ENCODE data around the gene HNF1A.

The HNF1A gene

DNA sequence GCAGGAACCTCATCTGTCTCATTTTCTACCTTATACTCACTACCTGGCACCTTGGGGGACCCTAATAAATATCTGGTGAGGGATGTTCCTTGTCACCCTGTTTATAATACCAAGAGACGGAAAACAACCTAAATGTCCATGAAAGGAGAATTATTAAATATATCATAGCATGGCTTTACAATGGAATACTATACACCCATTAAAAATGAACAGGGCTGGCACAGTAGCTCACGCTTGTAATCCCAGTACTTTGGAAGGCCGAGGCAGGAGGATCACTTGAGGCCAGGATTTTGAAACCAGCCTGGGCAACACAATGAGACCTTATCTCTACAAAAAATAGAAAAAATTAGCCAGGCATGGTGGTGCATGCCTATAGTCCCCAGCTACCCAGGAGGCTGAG lies 39.8 kb upstream of the HNF1A start:
- no peak overlapping the region for H3K27ac ChIP-seq
- no peak for TF ChIP-seq CTCF (conservative IDR thresholded peaks at IDR 0.05)

DNA sequence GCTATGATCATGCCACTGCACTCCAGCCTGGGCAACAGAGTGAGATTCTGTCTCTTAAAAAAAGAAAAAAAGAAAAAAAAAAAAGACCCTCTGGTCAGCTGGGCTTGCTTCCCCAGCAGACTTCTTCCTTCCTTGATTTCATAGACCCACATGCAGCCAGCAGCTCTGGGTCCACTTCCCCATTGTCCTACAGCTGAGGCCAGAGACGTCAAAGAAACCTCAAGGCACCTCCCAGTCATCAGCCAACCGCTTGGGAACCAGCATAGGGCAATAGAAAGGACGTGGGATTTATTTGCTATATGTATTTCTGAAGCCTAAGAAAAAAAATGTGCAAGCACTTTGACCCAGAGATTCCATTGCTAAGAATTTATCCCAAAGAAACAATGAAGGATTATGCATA lies 38.8 kb upstream of the HNF1A start:
- no peak overlapping the region for H3K27ac ChIP-seq
- no peak for TF ChIP-seq CTCF (conservative IDR thresholded peaks at IDR 0.05)

DNA sequence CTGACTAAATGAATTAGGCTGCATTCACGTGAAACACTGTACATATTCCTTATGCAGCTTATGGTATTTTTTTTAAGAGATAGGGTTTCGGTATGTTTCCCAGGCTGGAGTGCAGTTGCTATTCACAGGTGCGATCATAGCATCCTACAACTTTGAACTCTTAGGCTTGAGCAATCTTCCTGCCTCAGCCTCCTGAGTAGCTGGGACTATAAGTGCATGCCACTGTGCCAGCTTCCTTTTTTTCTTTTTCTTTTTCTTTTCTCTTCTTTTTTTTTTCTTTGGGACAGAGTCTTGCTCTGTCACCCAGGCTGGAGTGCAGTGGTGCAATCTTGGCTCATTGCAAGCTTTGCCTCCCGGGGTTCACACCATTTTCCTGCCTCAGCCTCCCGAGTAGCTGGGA lies 38.3 kb upstream of the HNF1A start:
- TF ChIP-seq CTCF (conservative IDR thresholded peaks at IDR 0.05), result no peak
- H3K27ac ChIP-seq, result no peak overlapping the region

GRCh38 chr12:120940799-120941198 lies 37.5 kb upstream of the HNF1A start:
- no peak overlapping the region for H3K27ac ChIP-seq
- no peak for TF ChIP-seq CTCF (conservative IDR thresholded peaks at IDR 0.05)

DNA sequence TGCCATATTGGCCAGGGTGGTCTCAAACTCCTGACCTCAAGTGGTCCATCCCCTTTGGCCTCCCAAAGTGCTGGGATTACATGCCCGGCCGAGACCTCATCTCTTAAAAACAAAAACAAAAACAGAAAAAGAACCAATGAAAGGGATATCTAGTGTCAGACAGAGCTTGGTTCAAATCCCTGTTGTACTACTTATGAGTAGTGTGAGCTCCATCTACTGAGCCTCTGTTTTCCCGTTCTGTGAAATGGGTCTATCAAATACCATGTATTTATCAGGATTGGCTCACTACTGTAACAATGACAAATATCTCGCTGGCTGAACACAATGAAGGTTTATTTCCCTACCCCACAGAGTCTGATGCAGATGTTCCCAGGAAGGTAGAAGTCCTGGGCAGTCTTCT lies 36.9 kb upstream of the HNF1A start:
- no peak overlapping the region for H3K27ac ChIP-seq
- TF ChIP-seq CTCF (conservative IDR thresholded peaks at IDR 0.05), result no peak

DNA sequence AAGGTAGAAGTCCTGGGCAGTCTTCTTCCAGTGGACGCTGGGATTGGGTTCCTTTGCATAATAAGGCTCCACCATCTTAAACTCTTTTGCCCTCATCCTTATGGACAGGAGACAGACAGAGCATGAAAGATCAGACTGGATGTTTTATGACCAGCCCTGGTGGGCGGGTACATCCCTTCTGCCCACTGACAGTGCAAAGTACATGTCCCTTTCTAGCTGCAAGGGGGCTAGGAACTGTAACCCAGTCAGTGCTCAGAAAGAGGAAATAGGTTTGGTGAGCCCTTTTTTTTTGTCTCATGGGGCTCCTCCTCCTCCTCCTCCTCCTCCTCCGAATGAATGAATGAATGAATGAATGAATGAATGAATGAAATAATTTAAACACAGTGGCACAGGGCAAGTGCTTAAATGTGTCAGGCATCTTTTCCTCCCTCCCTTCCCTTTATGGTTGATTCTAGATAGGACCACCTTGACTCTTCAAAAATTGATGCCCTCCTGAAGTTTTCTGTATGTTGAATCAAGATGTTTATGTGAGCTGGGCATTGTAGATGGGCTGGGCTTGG lies 36.4 kb upstream of the HNF1A start:
- TF ChIP-seq CTCF (conservative IDR thresholded peaks at IDR 0.05), result no peak
- H3K27ac ChIP-seq, result no peak overlapping the region

DNA sequence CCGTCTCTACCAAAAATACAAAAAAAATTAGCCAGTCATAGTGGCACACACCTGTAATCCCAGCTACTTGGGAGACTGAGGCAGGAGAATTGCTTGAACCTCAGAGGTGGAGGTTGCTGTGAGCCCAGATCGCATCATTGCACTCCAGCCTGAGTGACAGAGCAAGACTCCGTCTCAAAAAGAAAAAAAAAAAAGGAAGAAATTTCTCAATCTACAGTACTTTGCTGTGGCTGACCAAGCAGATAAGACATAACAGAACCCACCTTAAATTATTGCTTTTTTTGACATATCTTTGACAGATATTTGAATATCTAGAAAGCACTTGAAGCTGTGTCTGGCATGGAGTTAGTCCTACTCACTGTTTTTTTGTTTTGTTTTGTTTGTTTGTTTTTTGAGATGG lies 34.9 kb upstream of the HNF1A start:
- H3K27ac ChIP-seq, result no peak overlapping the region
- no peak for TF ChIP-seq CTCF (conservative IDR thresholded peaks at IDR 0.05)

All from VCaP (cell line).